ENCODE results near the gene KCNH2.

DNA sequence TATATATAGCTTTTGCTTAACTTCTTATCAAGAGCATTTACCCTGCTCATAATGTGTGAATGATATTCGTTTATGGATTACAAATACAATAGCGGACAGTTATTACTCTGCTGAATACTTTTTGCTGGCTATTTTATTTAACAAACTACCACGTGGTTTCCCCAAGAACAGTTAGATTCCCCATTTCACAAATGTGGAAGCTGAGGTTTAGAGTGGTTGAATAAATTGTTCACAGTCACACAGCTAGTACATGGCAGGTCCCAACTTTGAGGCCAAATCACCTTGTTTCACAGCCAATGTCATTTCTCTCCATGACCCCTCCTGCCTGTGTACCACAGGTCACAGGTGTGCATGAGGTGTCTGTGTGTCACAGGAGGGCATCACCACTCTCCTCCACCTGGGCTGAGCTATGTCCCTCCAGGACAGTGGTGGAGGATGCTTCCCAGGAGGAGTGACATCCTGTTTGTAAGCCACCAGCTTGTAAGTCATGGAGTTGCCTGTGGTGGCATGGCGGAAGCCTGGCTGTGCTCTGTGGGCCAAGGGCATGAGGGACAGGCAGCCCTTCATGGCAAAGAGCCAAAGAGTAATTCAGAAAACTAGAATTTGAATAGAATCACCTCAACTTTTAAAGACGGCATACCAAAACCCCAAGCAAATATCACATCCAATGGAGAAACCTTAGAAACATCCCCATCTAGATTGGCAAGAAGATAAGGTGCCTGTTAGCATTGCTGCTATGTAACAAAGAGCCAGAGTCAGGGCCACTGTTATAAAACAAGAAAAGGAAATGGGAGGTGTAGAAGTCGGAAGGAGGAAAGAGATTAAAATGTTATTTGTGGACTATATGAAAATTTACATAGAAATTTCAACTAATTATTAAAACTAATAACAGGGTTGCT is 73.9 kb downstream of the KCNH2 start:
- TF ChIP-seq SP1 (IDR thresholded peaks at IDR 0.05) = no peak
- TF ChIP-seq, protein P1, sequence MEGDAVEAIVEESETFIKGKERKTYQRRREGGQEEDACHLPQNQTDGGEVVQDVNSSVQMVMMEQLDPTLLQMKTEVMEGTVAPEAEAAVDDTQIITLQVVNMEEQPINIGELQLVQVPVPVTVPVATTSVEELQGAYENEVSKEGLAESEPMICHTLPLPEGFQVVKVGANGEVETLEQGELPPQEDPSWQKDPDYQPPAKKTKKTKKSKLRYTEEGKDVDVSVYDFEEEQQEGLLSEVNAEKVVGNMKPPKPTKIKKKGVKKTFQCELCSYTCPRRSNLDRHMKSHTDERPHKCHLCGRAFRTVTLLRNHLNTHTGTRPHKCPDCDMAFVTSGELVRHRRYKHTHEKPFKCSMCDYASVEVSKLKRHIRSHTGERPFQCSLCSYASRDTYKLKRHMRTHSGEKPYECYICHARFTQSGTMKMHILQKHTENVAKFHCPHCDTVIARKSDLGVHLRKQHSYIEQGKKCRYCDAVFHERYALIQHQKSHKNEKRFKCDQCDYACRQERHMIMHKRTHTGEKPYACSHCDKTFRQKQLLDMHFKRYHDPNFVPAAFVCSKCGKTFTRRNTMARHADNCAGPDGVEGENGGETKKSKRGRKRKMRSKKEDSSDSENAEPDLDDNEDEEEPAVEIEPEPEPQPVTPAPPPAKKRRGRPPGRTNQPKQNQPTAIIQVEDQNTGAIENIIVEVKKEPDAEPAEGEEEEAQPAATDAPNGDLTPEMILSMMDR (IDR thresholded peaks at IDR 0.05; ENCODE audit: low read depth, low read length, missing input control) = no peak
